NCI-H1048 (cell line): Measurements from ENCODE around the gene SDHAF2.
A peak's percentile ranks its signal among the peaks of the same experiment; 100 is the strongest.
"Not testable (repeated sequence)": the region's sequence is repeated elsewhere in the genome, so short reads cannot be mapped to it uniquely, and the experiment has no call there.

Experiments used
- DNase-seq: peaks from one replicate; lab custom pipeline; 2025; lab: John Stamatoyannopoulos, UW

SDHAF2 gene

GRCh38 chr11:61425367-61426131, 4.4 kb upstream of the SDHAF2 start:
- no peak for DNase-seq

GRCh38 chr11:61429346-61429690, 606 bp upstream of the SDHAF2 start:
- no peak for DNase-seq

GRCh38 chr11:61430839-61431238, 915 bp downstream of the SDHAF2 start:
- not testable (repeated sequence) for DNase-seq

GRCh38 chr11:61437496-61437895, 7.6 kb downstream of the SDHAF2 start:
- no peak for DNase-seq

GRCh38 chr11:61439615-61440014, 9.7 kb downstream of the SDHAF2 start:
- no peak for DNase-seq

- no peak for DNase-seq
These were observed 12.7 kb downstream of the SDHAF2 start for GRCh38 chr11:61442616-61443015.

GRCh38 chr11:61445516-61445915, 15.6 kb downstream of the SDHAF2 start:
- DNase-seq: no peak

GRCh38 chr11:61446211-61446651, 16.3 kb downstream of the SDHAF2 start:
- DNase-seq: peak; percentile 21

- DNase-seq: no peak
These were observed 18.0 kb downstream of the SDHAF2 start for GRCh38 chr11:61447601-61448551.

- DNase-seq: no peak
These were observed 18.6 kb downstream of the SDHAF2 start for GRCh38 chr11:61448552-61448927.

GRCh38 chr11:61452825-61453224, 22.9 kb downstream of the SDHAF2 start:
- no peak for DNase-seq

GRCh38 chr11:61453695-61454094, 23.8 kb downstream of the SDHAF2 start:
- no peak for DNase-seq

- no peak for DNase-seq
These were observed 24.6 kb downstream of the SDHAF2 start for GRCh38 chr11:61454520-61454919.

GRCh38 chr11:61460474-61460881, 30.6 kb downstream of the SDHAF2 start:
- no peak for DNase-seq

- DNase-seq: no peak
These were observed 31.1 kb downstream of the SDHAF2 start for GRCh38 chr11:61460986-61461385.

GRCh38 chr11:61467602-61468001, 37.7 kb downstream of the SDHAF2 start:
- DNase-seq: not testable (repeated sequence)

GRCh38 chr11:61468002-61468401, 38.1 kb downstream of the SDHAF2 start:
- no peak for DNase-seq

- DNase-seq: no peak
These were observed 42.4 kb downstream of the SDHAF2 start for GRCh38 chr11:61472282-61472681.

- DNase-seq: no peak
These were observed 42.9 kb downstream of the SDHAF2 start for GRCh38 chr11:61472868-61473267.

GRCh38 chr11:61473370-61474012, 43.6 kb downstream of the SDHAF2 start:
- DNase-seq: no peak

GRCh38 chr11:61474013-61474643, 44.2 kb downstream of the SDHAF2 start:
- no peak for DNase-seq

- no peak for DNase-seq
These were observed 45.5 kb downstream of the SDHAF2 start for GRCh38 chr11:61475433-61475832.
